ENCODE results near the gene LMAN1L.

GRCh38 chr15:74827614-74828013, 15.0 kb downstream of the LMAN1L start:
- TF ChIP-seq CTCF (IDR thresholded peaks at IDR 0.05; ENCODE audit: low read depth, low read length, poor library complexity, severe bottlenecking) (no peak), EZH2phosphoT487 (IDR thresholded peaks at IDR 0.05; ENCODE audit: borderline replicate concordance, low read length) (no peak)

All from DOHH2 (cell line).